ENCODE measurements around the gene EPO. TPM values are rescaled to one million over a fixed set of nuclear protein-coding genes. Genes with fewer than 3 reads are reported as not detected.
A peak's percentile ranks its signal among the peaks of the same experiment; 100 is the strongest.

The EPO gene
- total and polyA plus RNA-seq, 2 of the 8 experiments (the other 6 are each of a cell fraction or from before 2014, with no cell fraction given), result 0.42 to 0.95 TPM

- Histone ChIP-seq H2BK12ac (ENCODE audit: low read depth, low read length) (no peak overlapping the region), H2BK120ac (replicated peaks; ENCODE audit: low read depth, low read length) (no peak overlapping the region), H4K5ac (ENCODE audit: insufficient read length, low read depth, low read length) (no peak overlapping the region), H4K8ac (ENCODE audit: extremely low read depth, insufficient read depth, low read length) (peak overlapping the region; percentile 81), H3K4me1 (replicated peaks in 1 of 4; ENCODE audit: control insufficient read depth in 3 of 4, insufficient read depth in 4 of 4, low read length in 3 of 4) (peaks cover 6 to 20% (median 12%) of the 10 kb centered on the region in 4 experiments), H4K20me1 (replicated peaks in 1 of 2; ENCODE audit: control insufficient read depth in 1 of 2, insufficient read depth in 2 of 2, low read length in 2 of 2) (peaks cover 26 to 32% of the 10 kb centered on the region in 2 experiments), H3K27ac (ENCODE audit: low read depth, low read length) (peak overlapping the region; percentile 85), H3K56ac (replicated peaks; ENCODE audit: insufficient read length, low read depth, low read length) (peak overlapping the region; percentile 28), H2BK20ac (ENCODE audit: low read length) (no peak overlapping the region), H2BK15ac (ENCODE audit: low read length) (no peak overlapping the region), H3K23me2 (ENCODE audit: low read depth, low read length) (peaks cover 15% of the 10 kb centered on the region), H3K4me3 (ENCODE audit: extremely low read depth in 1 of 4, insufficient read depth in 2 of 4, low read depth in 3 of 4, low read length in 4 of 4) (peak overlapping the region; percentile 82 to 95 (median 90)), H3K79me2 (ENCODE audit: control insufficient read depth in 1 of 2, insufficient read depth in 2 of 2, low read length in 2 of 2) (peaks cover 19 to 51% of the 10 kb centered on the region in 2 experiments), H2AK5ac (ENCODE audit: low read depth, low read length) (no peak overlapping the region; the same call in 1 of the 2 replicates), H3K27me3 (replicated peaks in 1 of 4; ENCODE audit: control insufficient read depth in 3 of 4, extremely low read depth in 1 of 4, insufficient read depth in 3 of 4, low read length in 3 of 4) (no peaks in the 10 kb centered on the region), H4K91ac (replicated peaks; ENCODE audit: insufficient read length, low read length) (peak overlapping the region; percentile 76), H3K23ac (ENCODE audit: insufficient read length) (no peak overlapping the region), H2AFZ (ENCODE audit: low read length) (no peak overlapping the region), H3K18ac (ENCODE audit: extremely low read depth, low read length) (peak overlapping the region; percentile 87), H3K9me3 (ENCODE audit: insufficient read depth in 2 of 2, low read depth in 1 of 2, low read length in 1 of 2) (no peaks in the 10 kb centered on the region), H3K36me3 (ENCODE audit: control insufficient read depth in 2 of 4, insufficient read depth in 4 of 4, low read length in 3 of 4) (peaks cover 0 to 10% (median 3%) of the 10 kb centered on the region in 4 experiments; a peak in 7 of 8 replicates), H3K4me2 (ENCODE audit: insufficient read depth in 1 of 2, low read depth in 2 of 2, low read length in 2 of 2) (peak overlapping the region; percentile 83 to 88), H3K4ac (replicated peaks; ENCODE audit: insufficient read length, low read depth, low read length) (peak overlapping the region; percentile 49), H3K79me1 (ENCODE audit: low read depth, low read length) (peaks cover 8% of the 10 kb centered on the region), H3K9ac (replicated peaks in 1 of 4; ENCODE audit: extremely low read depth in 1 of 4, low read depth in 3 of 4, low read length in 3 of 4) (peak overlapping the region; percentile 83 to 98 (median 90)), H3K14ac (ENCODE audit: insufficient read length) (no peak overlapping the region), H2BK5ac (ENCODE audit: low read depth, low read length) (peak overlapping the region; percentile 83)
- WGBS, 2 experiments (ENCODE audit: extremely low coverage in 1 of 2, insufficient coverage in 1 of 2, insufficient read length in 1 of 2, insufficient replicate concordance in 2 of 2, low coverage in 1 of 2, low lambda C conversion rate in 2 of 2, missing lambda C conversion rate in 1 of 2), result 2% methylated on average over 46 of the region's 81 CpGs; no CpG with 5 or more reads in 1 of the 2 experiments
- no peak for DNase-seq (ENCODE audit: low read depth in 1 of 2, low spot score in 2 of 2)
- FAIRE-seq, result no peak
- CTCF ChIA-PET (ENCODE audit: partially characterized antibody), result interaction anchor here (0.6 to 20.7 kb wide), 16 partner anchors 14 to 131 kb away, joined by 3 to 254 read pairs (median 6); partner anchors contain the start of genes MOSPD3, PCOLCE and POP7
- POLR2A ChIA-PET (ENCODE audit: partially characterized antibody), result interaction anchor here (0.6 to 14.3 kb wide), 15 partner anchors 12 to 264 kb away, joined by 3 to 257 read pairs (median 4); partner anchors contain the start of genes FBXO24, LRCH4, MEPCE and MOSPD3
- TF ChIP-seq EP300 (IDR thresholded peaks at IDR 0.05; ENCODE audit: borderline replicate concordance in 1 of 2, low read depth in 2 of 2, low read length in 2 of 2), result no peak
- TF ChIP-seq POLR2A (IDR thresholded peaks at IDR 0.05; ENCODE audit: control extremely low read depth in 1 of 2, low read depth in 2 of 2, low read length in 2 of 2), result peak in 1 of 2 experiments; percentile 54; a peak in 1 of 3 replicates
- TF ChIP-seq TAF1 (IDR thresholded peaks at IDR 0.05; ENCODE audit: low read depth, low read length), result peak; percentile 33; the same call in 1 of the 2 replicates
- no peak for TF ChIP-seq HDAC2 (IDR thresholded peaks at IDR 0.05; ENCODE audit: borderline replicate concordance in 1 of 2, low read depth in 2 of 2, low read length in 2 of 2)
These were observed 26.8 kb upstream of the EPO start for GRCh38 chr7:100693312-100694097.

All from H1 (cell line).